GM19372 (cell line): Measurements from ENCODE around the gene PCDHGA6.
"Not testable (repeated sequence)": the region's sequence is repeated elsewhere in the genome, so short reads cannot be mapped to it uniquely, and the experiment has no call there.

Source experiments
- ATAC-seq: cut with Tn5 transposase; IDR thresholded peaks from one replicate; pipeline ENCODE4 v1.9.1; 2021; ENCODE audit warnings: mild to moderate bottlenecking, low read depth, moderate library complexity; ENCODE audit not compliant: unreplicated experiment

The PCDHGA6 gene

GRCh38 chr5:141359790-141360426, 13.8 kb upstream of the PCDHGA6 start, which contains the start of gene PCDHGB2:
Gene PCDHGB2 (plus strand): TSS chr5:141359994. CDS start chr5:141360136, 142 bp downstream.
- no peak for ATAC-seq

- no peak for ATAC-seq
Measured at GRCh38 chr5:141360685-141361084, 13.0 kb upstream of the PCDHGA6 start.

DNA sequence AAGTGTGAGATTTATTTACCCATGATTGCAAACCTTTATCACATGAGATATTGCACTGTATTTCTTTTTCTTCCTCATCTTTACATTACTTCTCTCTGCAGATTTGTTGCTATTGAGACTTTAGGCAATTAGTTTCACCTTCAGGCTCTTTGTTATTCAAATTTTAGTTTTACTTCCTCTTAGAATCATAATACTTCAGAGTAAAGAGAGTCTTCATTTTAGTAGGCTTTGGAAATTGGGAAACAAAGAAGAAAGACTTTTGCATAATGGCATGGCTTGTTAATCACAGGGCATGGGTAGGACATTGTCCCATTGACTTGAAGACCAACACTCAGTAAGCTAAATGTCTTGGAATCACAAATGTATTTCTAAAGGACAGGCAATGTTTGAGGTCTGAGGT, 11.0 kb upstream of the PCDHGA6 start:
- no peak for ATAC-seq

- ATAC-seq: no peak
Measured at GRCh38 chr5:141363952-141364660, 9.6 kb upstream of the PCDHGA6 start, which contains the start of gene PCDHGA5. Gene PCDHGA5 (plus strand): TSS chr5:141364162. CDS start chr5:141364331, 169 bp downstream.

GRCh38 chr5:141366016-141366896, 7.4 kb upstream of the PCDHGA6 start:
- no peak for ATAC-seq

DNA sequence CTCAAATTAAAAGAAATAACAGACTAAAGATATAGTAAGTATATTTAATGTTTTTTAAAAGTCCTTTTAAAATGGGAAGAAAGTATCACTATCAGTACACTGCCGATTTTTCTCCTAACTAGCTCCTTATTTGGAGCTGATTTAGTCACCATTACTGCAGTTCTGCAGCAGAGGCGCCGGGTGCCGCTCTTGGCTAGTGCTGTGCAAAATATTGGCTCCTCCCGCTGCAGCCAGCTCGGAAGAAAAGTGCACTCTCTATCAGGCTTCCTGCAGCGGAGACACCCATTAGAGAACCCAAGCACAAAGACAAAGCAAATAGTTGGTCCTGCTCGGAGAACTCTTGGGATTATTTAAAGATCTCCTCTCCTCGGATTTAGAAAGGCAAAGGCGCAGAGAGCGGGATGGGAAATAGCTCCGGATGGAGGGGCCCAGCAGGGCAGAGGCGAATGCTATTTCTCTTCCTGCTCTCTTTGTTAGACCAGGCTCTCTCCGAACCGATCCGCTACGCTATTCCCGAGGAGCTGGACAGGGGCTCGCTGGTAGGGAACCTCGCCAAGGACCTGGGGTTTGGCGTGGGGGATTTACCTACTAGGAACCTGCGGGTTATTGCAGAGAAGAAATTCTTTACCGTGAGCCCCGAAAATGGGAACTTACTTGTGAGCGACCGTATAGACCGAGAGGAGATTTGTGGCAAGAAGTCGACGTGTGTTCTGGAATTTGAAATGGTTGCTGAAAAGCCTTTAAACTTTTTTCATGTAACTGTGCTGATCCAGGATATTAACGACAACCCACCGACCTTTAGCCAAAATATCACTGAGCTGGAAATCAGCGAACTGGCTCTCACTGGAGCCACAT, 3.5 kb upstream of the PCDHGA6 start, which contains the start of gene PCDHGB3:
Gene PCDHGB3, plus strand, starts transcription at position 249 of the 855 bp plus-strand sequence. Its CDS starts 153 bp downstream, at position 402.
- ATAC-seq: no peak

DNA sequence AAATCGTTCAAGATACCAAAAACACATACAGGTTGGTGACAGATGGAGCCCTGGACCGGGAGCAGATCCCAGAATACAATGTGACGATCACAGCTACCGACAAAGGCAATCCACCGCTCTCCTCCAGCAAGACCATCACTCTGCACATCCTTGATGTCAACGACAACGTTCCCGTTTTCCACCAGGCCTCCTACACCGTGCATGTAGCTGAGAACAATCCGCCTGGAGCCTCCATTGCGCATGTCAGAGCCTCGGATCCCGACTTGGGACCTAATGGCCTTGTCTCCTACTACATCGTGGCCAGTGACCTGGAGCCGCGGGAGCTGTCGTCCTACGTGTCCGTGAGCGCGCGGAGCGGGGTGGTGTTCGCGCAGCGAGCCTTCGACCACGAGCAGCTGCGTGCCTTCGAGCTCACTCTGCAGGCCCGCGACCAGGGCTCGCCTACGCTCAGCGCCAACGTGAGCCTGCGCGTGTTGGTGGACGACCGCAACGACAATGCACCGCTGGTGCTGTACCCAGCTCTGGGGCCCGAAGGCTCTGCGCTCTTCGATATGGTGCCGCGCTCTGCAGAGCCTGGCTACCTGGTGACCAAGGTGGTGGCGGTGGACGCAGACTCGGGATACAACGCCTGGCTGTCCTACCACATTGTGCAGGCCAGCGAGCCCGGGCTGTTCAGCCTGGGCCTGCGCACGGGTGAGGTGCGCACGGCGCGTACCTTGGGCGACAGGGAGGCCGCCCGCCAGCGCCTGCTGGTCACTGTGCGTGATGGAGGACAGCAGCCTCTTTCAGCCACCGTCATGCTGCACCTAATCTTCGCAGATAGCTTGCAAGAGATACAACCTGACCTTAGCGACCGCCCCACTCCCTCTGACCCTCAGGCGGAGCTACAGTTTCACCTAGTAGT, 1.9 kb upstream of the PCDHGA6 start:
- ATAC-seq: no peak

DNA sequence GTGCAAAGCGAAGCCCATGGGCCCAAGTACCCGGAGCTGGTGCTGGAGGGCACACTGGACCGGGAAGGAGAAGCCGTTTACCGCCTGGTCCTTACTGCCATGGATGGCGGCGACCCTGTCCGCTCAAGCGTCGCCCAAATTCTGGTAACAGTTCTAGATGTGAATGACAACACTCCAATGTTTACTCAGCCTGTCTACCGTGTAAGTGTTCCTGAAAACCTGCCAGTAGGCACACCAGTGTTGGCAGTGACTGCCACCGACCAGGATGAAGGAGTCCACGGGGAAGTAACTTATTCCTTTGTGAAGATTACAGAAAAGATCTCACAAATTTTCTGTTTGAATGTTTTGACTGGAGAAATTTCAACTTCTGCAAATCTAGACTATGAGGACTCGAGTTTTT, 936 bp downstream of the PCDHGA6 start:
- ATAC-seq: no peak

DNA sequence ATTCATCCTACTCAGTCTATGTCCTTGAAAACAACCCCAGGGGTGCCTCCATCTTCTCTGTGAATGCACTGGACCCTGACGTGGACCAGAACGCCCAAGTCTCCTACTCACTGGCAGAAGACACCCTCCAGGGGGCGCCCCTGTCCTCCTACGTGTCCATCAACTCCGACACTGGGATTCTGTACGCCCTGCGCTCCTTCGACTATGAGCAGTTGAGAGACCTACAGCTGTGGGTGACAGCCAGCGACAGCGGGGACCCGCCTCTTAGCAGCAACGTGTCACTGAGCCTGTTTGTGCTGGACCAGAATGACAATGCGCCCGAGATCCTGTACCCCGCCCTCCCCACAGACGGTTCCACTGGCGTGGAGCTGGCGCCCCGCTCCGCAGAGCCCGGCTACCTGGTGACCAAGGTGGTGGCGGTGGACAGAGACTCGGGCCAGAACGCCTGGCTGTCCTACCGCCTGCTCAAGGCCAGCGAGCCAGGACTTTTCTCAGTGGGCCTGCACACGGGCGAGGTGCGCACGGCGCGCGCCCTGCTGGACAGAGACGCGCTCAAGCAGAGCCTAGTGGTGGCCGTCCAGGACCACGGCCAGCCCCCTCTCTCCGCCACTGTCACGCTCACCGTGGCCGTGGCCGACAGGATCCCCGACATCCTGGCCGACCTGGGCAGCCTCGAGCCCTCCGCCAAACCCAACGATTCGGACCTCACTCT, 1.9 kb downstream of the PCDHGA6 start:
- ATAC-seq: not testable (repeated sequence)

DNA sequence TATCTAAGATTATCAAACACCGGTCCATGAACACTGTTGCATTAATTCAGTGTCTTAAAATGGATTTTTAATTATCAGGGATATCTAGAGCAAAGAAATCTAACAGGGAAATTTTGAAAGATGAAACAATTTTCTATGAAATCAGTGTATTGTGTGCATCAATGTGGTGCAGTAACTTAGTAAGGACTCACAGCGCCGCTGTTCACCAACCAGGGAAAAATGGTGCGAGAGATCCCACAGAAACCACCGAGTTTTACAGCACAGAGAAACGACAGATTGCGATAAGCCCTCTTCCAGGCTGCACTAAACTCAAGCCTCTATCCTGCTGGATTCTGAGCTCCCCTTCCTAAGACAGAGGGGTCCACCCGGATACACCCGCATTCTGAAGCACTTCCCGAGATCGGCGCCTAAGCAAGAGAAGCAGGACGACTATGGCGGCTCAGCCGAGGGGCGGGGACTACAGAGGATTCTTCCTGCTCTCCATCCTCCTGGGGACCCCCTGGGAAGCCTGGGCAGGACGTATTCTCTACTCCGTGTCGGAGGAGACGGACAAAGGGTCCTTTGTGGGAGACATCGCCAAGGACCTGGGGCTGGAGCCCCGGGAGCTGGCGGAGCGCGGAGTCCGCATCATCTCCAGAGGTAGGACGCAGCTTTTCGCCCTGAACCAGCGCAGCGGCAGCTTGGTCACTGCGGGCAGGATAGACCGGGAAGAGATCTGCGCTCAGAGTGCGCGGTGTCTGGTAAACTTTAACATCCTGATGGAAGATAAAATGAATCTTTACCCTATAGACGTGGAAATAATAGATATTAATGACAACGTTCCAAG, 9.0 kb downstream of the PCDHGA6 start, which contains the start of gene PCDHGA7:
Gene PCDHGA7, plus strand, starts transcription at position 274 of the 826 bp plus-strand sequence. Its CDS starts 158 bp downstream, at position 432.
- no peak for ATAC-seq

DNA sequence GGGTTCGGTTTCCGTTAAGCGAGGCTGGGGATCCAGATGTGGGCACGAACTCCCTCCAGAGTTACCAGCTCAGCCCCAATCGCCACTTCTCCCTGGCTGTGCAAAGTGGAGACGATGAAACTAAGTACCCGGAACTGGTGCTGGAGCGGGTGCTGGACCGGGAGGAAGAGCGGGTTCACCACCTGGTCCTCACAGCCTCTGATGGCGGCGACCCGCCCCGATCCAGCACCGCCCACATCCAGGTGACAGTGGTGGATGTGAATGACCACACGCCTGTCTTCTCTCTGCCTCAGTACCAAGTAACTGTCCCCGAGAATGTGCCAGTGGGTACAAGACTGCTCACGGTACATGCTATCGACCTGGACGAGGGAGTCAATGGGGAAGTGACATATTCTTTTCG, 9.7 kb downstream of the PCDHGA6 start:
- ATAC-seq: no peak

- ATAC-seq: no peak
Measured at GRCh38 chr5:141384471-141385267, 11.0 kb downstream of the PCDHGA6 start.

DNA sequence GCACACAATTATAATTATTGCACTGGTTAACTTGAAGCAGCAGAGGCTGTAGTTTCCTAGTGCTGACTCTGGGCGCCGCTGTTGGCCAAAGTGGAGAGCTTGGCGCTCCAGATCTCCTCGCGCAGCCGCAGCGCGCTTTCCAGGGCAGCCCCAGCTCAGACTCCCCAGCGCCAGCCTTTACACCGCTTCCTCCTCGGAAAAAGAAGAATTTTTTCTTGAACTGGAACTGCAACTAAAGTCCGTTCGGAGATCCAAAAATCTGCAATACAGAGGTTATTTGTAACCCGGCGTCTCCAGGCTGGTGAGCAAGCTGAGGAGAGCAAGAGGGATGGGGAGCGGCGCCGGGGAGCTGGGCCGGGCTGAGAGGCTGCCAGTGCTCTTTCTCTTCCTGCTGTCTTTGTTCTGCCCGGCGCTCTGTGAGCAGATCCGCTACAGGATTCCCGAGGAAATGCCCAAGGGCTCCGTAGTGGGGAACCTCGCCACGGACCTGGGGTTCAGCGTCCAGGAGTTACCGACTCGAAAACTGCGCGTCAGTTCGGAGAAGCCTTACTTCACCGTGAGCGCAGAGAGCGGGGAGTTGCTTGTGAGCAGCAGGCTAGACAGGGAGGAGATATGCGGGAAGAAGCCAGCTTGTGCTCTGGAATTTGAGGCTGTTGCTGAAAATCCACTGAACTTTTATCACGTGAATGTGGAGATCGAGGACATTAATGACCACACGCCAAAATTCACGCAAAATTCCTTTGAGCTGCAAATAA, 14.0 kb downstream of the PCDHGA6 start, which contains the start of gene PCDHGB4:
Gene PCDHGB4, plus strand, starts transcription at position 142 of the 755 bp plus-strand sequence. Its CDS starts 187 bp downstream, at position 329.
- ATAC-seq: not testable (repeated sequence)

- no peak for ATAC-seq
Measured at GRCh38 chr5:141388661-141389060, 15.0 kb downstream of the PCDHGA6 start.

GRCh38 chr5:141389153-141390042, 15.7 kb downstream of the PCDHGA6 start:
- no peak for ATAC-seq
